Loucy (cell line): ENCODE data around the gene BCL2L12.

Experiments
- CTCF ChIP-seq: fragments of 200-600 bp; sonication (generic); conservative IDR thresholded peaks from 2 replicates; pipeline ENCODE4 v1.5.1; 2014; ENCODE audit warnings: mild to moderate bottlenecking, antibody characterized with exemption, low read length
- EZH2phosphoT487 ChIP-seq: fragments of 200-600 bp; IDR thresholded peaks from 2 replicates; pipeline ENCODE4 v1.6.1; 2018; ENCODE audit warnings: antibody characterized with exemption, mild to moderate bottlenecking, moderate library complexity, borderline replicate concordance

GRCh38 chr19:49689133-49690078 is 23.7 kb downstream of the BCL2L12 start, which contains the start of gene ADM5:
- no peak for TF ChIP-seq CTCF
- no peak for TF ChIP-seq EZH2phosphoT487
